Measurements from ENCODE around the gene LRPPRC. TPM values are rescaled to one million over a fixed set of nuclear protein-coding genes. Genes with fewer than 3 reads are reported as not detected.

LRPPRC gene
- total RNA-seq, 1 donor = 57.2 TPM

DNA sequence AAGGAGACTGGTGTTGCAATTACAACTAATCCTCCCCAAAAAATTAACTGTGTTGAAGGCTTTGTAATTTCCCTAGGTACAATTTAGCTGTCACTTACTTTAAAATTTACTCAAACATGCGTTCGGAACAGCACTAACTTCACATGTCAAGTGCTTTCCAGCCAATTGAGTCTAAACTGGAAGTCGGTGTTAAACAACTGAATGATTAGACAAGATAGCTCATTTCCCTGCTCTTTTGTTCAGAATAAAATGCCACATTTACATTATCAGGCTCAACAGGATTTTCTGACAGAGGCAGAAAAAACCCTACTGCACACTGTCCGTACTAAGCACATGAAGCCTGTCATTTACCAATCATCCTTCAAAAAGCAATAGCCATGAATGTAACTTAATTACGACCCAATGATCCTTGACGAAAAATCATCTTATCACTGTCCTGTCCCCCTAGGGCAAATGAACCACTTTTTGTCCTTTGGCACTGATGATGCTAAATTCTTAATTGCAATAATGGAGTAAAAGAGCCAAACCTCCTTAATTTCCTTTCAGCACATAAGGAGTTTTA lies 56.0 kb downstream of the LRPPRC start:
- H3K4me1 ChIP-seq (ENCODE audit: insufficient read depth, low read length) = no peaks in the 10 kb centered on the region
- H2AFZ ChIP-seq (ENCODE audit: low read length) = no peak overlapping the region
- no peaks in the 10 kb centered on the region for H4K20me1 ChIP-seq (ENCODE audit: insufficient read depth, low read length)
- peaks cover 10% of the 10 kb centered on the region for H3K79me2 ChIP-seq (ENCODE audit: insufficient read depth, low read length)
- no peaks in the 10 kb centered on the region for H3K9me3 ChIP-seq (ENCODE audit: low read depth, low read length)
- no peak overlapping the region for H3K27ac ChIP-seq (ENCODE audit: low read depth, low read length)
- no peak for DNase-seq (ENCODE audit: insufficient read length, low spot score, missing footprints)
- no peaks in the 10 kb centered on the region for H3K27me3 ChIP-seq (ENCODE audit: insufficient read depth, low read length)
- peaks cover 18% of the 10 kb centered on the region for H3K36me3 ChIP-seq (ENCODE audit: insufficient read depth, low read length)
- TF ChIP-seq, protein P1, sequence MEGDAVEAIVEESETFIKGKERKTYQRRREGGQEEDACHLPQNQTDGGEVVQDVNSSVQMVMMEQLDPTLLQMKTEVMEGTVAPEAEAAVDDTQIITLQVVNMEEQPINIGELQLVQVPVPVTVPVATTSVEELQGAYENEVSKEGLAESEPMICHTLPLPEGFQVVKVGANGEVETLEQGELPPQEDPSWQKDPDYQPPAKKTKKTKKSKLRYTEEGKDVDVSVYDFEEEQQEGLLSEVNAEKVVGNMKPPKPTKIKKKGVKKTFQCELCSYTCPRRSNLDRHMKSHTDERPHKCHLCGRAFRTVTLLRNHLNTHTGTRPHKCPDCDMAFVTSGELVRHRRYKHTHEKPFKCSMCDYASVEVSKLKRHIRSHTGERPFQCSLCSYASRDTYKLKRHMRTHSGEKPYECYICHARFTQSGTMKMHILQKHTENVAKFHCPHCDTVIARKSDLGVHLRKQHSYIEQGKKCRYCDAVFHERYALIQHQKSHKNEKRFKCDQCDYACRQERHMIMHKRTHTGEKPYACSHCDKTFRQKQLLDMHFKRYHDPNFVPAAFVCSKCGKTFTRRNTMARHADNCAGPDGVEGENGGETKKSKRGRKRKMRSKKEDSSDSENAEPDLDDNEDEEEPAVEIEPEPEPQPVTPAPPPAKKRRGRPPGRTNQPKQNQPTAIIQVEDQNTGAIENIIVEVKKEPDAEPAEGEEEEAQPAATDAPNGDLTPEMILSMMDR (IDR thresholded peaks at IDR 0.05; ENCODE audit: extremely low read depth, low read depth, low read length) = no peak
- no peak overlapping the region for H3K4me2 ChIP-seq (ENCODE audit: insufficient read depth, low read length)
- no peak overlapping the region for H3K4me3 ChIP-seq (ENCODE audit: insufficient read depth, low read length)

- TF ChIP-seq, protein P1 (IDR thresholded peaks at IDR 0.05; ENCODE audit: extremely low read depth, low read depth, low read length) = no peak
- H3K79me2 ChIP-seq (ENCODE audit: insufficient read depth, low read length) = peaks cover 10% of the 10 kb centered on the region
- H3K27ac ChIP-seq (ENCODE audit: low read depth, low read length) = no peak overlapping the region
- H3K36me3 ChIP-seq (ENCODE audit: insufficient read depth, low read length) = peaks cover 21% of the 10 kb centered on the region
- no peaks in the 10 kb centered on the region for H3K4me1 ChIP-seq (ENCODE audit: insufficient read depth, low read length)
- H3K27me3 ChIP-seq (ENCODE audit: insufficient read depth, low read length) = no peaks in the 10 kb centered on the region
- no peak for DNase-seq (ENCODE audit: insufficient read length, low spot score, missing footprints)
- H3K4me3 ChIP-seq (ENCODE audit: insufficient read depth, low read length) = no peak overlapping the region
- H2AFZ ChIP-seq (ENCODE audit: low read length) = no peak overlapping the region
- H3K9me3 ChIP-seq (ENCODE audit: low read depth, low read length) = no peaks in the 10 kb centered on the region
- H4K20me1 ChIP-seq (ENCODE audit: insufficient read depth, low read length) = no peaks in the 10 kb centered on the region
- H3K4me2 ChIP-seq (ENCODE audit: insufficient read depth, low read length) = no peak overlapping the region
Measured at GRCh38 chr2:43937269-43937820, 58.4 kb downstream of the LRPPRC start.

GRCh38 chr2:43934567-43934966 lies 61.2 kb downstream of the LRPPRC start:
- Histone ChIP-seq H3K4me2 (ENCODE audit: insufficient read depth, low read length) (no peak overlapping the region), H3K4me1 (ENCODE audit: insufficient read depth, low read length) (no peaks in the 10 kb centered on the region), H3K27me3 (ENCODE audit: insufficient read depth, low read length) (no peaks in the 10 kb centered on the region), H3K4me3 (ENCODE audit: insufficient read depth, low read length) (no peak overlapping the region), H3K9me3 (ENCODE audit: low read depth, low read length) (no peaks in the 10 kb centered on the region), H3K27ac (ENCODE audit: low read depth, low read length) (no peak overlapping the region), H3K36me3 (ENCODE audit: insufficient read depth, low read length) (peaks cover 25% of the 10 kb centered on the region), H2AFZ (ENCODE audit: low read length) (no peak overlapping the region), H4K20me1 (ENCODE audit: insufficient read depth, low read length) (no peaks in the 10 kb centered on the region), H3K79me2 (ENCODE audit: insufficient read depth, low read length) (peaks cover 5% of the 10 kb centered on the region)
- no peak for DNase-seq (ENCODE audit: insufficient read length, low spot score, missing footprints)
- TF ChIP-seq, protein P1 (IDR thresholded peaks at IDR 0.05; ENCODE audit: extremely low read depth, low read depth, low read length) = no peak

- peaks cover 32% of the 10 kb centered on the region for H3K36me3 ChIP-seq (ENCODE audit: insufficient read depth, low read length)
- DNase-seq (ENCODE audit: insufficient read length, low spot score, missing footprints) = no peak
Measured at GRCh38 chr2:43931293-43931692, 64.5 kb downstream of the LRPPRC start.

More at GRCh38 chr2:43931293-43931692, 64.5 kb downstream of the LRPPRC start:
- no peak overlapping the region for H3K4me2 ChIP-seq (ENCODE audit: insufficient read depth, low read length)
- no peaks in the 10 kb centered on the region for H3K4me1 ChIP-seq (ENCODE audit: insufficient read depth, low read length)
- no peaks in the 10 kb centered on the region for H3K9me3 ChIP-seq (ENCODE audit: low read depth, low read length)
- H2AFZ ChIP-seq (ENCODE audit: low read length) = no peak overlapping the region
- no peaks in the 10 kb centered on the region for H3K79me2 ChIP-seq (ENCODE audit: insufficient read depth, low read length)
- H3K27ac ChIP-seq (ENCODE audit: low read depth, low read length) = no peak overlapping the region
- TF ChIP-seq, protein P1 (IDR thresholded peaks at IDR 0.05; ENCODE audit: extremely low read depth, low read depth, low read length) = no peak
- H4K20me1 ChIP-seq (ENCODE audit: insufficient read depth, low read length) = no peaks in the 10 kb centered on the region
- H3K4me3 ChIP-seq (ENCODE audit: insufficient read depth, low read length) = no peak overlapping the region
- H3K27me3 ChIP-seq (ENCODE audit: insufficient read depth, low read length) = no peaks in the 10 kb centered on the region

All from osteoblast (primary cell).